HG03342 (cell line): Measurements from ENCODE around the gene RETREG3.
A peak's percentile ranks its signal among the peaks of the same experiment; 100 is the strongest.

Experiments
- ATAC-seq: cut with Tn5 transposase; IDR thresholded peaks from one replicate; pipeline ENCODE4 v1.9.1; 2021; ENCODE audit warnings: mild to moderate bottlenecking, moderate library complexity; ENCODE audit not compliant: unreplicated experiment

Gene RETREG3

DNA sequence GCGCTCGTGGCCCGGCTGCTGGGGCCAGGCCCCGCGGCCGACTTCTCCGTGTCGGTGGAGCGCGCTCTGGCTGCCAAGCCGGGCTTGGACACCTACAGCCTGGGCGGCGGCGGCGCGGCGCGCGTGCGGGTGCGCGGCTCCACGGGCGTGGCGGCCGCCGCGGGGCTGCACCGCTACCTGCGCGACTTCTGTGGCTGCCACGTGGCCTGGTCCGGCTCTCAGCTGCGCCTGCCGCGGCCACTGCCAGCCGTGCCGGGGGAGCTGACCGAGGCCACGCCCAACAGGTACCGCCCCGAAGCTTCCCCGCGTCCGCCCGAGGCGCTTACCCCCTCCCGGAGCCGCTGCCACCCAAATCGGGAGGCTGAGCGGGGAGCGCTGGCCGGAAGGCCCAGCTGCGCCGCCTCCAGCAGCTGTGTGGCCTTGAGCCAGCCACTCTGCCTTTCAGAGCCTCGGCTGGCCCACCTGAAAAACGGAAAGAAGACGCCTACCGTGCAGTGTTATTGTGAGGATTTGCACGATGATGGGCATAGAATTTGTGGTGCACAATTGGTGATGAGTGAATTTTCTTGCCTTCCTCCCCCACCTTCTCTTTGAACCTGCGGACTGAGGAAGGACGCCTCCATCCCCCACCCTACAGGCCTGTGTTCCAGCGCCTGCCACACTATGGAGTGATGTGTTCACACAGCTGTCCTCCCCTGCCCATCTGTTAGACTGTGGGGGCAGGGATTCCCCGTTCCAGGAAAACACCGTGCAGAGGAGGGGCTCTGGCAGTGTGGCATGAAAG is 72.6 kb downstream of the RETREG3 start:
- ATAC-seq, result peak; percentile 51

DNA sequence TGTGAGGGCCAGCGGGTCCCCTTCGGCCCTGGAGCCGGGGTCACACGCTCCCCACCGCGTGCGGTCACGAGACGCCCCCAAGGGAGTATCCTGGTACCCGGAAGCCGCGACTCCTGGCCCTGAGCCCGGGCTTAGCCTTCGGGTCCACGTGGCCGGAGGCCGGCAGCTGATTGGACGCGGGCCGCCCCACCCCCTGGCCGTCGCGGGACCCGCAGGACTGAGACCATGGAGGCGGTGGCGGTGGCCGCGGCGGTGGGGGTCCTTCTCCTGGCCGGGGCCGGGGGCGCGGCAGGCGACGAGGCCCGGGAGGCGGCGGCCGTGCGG is 73.2 kb downstream of the RETREG3 start, which contains the start of gene NAGLU:
Gene NAGLU (plus strand): TSS at position 194 of the 324 bp plus-strand sequence. CDS start 32 bp downstream, at position 226.
- peak; percentile 80 for ATAC-seq

DNA sequence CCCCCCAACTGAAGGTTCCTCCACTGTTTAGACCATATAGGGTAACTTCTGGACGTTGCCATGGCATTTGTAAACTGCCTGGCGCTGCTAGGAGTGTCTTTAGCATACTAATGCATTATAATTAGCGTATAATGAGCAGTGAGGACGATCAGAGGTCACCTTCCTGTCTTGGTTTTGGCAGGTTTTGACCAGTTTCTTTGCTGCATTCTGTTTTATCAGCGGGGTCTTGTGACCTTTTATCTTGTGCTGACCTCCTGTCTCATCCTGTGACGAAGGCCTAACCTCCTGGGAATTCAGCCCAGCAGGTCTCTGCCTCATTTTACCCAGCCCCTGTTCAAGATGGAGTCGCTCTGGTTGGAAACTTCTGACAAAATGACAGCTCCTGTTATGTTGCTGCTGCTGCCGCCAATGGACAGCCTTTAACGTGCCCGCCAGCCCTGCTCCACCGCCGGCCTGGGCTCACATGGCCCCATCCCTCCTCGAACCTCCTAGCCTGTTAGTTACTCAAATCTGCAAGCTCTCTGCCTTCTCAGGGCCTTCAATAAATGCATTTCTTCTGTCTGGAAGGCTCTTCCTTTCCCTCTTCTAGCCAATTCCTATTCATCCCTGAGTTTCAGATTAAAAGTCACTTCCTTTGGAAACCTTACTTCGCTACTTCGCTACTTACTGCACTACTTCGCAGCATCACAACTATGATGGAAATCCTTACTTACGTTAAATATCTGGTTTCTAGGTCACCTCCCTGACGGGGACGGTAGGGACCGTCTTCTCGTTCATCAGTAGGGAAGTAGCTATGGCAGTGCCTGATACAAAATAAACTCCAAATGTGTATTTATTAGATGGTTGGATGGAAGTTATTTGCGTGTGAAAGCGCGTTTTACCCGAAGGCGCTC is 73.8 kb downstream of the RETREG3 start:
- no peak for ATAC-seq

GRCh38 chr17:42531455-42532354 is 77.5 kb downstream of the RETREG3 start:
- no peak for ATAC-seq

- ATAC-seq, result no peak
Observed at GRCh38 chr17:42530952-42531454, 78.2 kb downstream of the RETREG3 start.
